ENCODE measurements around the gene ADAM19.
"Not testable (repeated sequence)": the region's sequence is repeated elsewhere in the genome, so short reads cannot be mapped to it uniquely, and the experiment has no call there.

ADAM19 gene

DNA sequence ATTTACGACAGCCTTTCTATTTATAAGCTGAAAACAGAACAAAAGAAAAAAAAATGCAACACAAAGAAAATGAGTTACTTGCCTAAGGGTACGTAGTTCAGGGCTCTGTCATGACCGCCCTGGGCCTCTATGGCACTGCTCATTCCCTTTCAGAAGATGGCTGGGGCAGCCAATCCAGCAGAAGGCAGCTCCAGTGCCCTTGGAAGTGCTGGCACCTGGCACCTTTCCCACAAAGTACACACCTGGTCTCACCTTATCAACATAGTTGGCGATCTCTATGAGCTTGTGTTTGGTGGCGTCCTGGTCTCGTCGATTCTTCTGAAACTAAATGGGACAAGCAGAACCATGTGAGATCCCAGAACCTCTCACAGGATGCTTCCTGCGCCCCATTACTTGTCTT lies 62.4 kb downstream of the ADAM19 start:
- DNase-seq: no peak

DNA sequence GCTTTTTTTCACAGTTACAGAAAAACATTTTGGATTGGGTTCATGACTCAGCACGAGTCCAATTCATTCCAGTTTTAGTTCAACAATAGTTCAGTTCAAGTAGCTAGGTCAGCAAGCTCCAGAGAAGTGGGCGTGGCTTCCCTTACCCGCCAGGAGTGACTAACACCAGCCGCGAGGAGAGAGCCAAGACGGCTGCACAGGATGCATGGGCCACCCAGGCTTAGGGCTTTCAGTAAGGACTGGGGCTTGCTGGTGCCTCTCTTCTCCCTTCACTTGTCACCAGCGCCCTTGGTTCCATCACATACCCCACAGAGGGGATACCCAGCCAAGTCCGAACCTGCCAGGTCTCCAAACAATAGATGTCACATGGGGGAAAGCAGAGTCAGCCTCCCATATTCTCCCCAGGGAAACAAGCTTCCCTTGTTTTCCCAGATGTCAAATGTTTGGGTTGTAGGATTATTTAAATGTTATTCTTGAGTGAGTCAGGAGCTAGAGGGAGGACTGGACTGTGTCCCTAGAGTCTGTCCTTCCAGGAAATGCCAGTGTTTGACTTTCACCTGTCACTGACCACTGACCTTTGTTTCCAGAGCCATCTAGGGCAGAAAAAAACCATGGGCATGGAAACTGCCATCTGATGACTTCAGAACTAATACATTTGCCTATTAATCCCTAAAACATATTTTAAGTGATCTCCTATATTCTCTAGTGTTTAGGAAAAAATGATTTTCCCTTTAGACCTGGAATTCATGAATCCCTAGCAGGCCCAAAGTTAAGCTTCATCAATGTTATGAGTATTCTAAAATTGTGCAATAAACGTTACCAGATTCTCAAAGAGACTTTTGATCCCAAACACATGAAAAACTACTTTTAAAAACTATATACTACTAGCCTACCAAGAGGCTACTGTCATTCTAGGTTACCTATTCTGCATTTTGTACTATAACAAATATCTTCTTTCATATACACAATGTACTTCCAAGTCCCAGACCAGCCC lies 63.6 kb downstream of the ADAM19 start:
- peak; percentile 93 for DNase-seq

DNA sequence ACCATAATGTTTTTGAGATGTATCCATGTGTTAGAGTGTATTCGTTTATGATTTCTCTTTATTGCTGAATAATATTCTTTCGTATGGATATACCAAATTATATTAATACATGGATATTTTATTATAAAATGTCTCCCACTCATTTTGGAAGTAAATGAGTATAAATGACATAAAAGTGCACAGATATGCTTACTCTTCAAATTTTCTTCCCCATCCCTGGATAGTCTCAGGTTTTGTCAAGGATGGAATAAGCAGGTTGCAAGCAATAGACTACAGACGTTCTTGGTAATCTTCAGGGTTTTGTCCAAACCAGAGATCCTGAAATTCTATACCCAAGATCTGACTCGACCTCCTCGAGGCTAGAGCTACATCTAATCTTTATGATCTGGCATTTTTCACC lies 64.9 kb downstream of the ADAM19 start:
- no peak for DNase-seq

DNA sequence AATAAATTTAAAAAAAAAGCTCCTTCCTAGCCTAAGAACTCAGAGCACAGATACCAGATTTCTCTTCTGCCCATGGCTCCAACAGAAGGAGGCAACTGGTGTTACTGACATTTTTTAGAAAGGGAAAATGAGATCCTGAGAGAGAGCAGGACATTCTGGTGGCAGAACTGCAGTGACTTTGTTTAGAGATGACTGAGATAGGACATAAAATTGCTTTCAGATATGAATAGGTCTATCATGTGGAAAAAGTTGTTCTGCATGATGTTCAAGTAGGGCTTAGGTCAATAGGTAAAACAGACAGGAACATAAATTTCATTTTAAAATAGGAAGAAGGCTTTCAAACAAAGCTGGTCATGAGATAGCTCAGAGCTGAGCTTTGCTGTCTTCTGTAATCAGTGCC lies 66.0 kb downstream of the ADAM19 start:
- DNase-seq: no peak

DNA sequence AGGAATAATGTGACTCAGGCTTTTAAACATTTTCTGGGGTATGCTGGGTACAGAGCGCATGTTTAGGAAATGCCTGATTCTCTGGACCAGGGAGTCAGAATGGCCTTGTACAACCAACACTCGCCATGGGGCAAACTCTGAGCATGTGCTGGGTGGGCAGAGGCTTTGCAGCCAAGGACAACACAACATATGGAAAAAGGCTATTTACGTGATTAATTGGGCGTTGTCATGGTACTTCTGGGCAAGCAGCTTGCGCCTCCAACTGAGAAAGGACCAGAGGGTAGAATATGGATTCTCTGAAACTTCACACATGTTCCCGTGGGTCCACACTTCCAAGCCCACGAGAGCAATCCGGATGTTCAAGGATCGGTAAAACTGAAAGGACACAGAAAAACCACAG lies 66.5 kb downstream of the ADAM19 start:
- no peak for DNase-seq

DNA sequence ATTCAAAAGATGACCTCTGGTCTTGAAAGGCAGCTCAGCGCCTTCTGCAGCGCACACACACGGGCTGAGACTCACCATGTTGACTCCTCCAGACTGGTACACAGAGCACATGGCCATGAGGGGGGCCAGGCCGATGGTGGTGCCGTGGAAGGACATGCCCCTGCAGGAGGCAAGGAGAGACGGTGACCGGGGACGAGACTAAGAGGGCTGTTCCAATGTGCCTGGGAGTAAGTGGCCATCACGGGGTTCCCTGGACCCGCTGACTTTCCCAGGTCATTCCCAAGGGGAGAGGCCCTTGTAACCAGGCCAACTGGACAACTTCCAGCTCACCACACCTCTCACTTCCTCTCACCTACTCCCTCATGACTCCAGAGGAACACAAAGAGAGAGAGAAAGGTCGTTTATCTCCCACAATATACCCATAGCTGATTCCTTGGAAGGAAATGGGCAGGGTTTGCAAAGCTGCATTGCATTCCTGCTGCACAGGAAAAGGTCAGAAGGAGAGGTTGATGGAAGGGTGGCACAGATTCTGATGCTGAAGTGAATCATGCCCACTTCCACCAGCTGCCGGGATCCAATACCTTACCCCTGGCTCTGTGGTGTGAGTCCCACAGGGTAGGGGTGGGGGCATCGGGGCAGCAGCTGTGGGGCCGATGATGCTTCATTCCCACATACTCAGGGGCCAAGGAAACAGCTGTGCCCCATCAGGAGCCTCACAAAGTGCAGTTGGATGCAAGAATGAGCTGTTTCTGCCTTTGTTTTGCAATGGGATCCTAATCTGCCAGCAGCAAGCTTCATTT lies 68.4 kb downstream of the ADAM19 start:
- no peak for DNase-seq

DNA sequence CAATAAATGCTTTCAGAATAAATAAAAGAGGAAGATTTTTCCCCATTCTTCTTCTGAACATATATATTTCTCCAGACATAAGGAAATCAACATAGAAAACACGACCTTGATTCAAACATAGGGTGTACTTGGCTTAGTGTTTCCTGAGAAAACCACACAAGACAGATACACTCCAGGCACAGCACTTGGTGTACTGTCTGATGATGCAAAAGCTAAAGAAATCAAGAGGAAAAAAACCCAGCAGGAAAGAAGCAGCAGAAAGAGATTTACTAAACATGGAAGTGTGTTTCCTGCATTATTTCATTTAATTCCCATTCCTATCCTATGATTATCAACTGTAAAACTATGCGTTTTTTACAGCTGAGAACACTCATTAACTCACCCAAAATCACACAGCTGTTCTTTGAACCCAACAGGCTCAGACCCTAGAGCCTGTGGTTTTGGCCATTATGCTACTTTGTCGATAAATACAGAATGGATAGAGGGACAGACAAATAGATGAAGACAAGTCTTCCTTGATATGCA lies 69.4 kb downstream of the ADAM19 start:
- no peak for DNase-seq

DNA sequence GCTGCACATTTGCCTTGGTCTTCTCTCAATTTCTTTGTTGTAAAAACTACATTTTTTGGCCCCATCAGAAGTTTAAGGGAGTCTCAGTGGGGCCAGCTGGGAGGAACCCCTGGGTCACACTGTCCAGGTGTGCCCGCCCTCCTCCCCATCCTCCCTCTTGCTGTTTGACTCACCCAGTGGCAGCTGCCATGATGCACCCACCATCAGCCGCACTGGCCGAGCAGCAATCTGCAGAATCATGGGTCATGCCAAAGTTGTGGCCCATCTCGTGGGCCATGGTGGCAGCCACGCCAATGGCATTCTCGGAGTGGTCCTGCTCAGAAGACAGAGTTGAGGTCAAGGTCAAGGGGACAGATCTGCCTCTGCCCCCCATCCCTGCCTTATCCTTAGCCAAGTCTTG lies 70.1 kb downstream of the ADAM19 start:
- DNase-seq: no peak

DNA sequence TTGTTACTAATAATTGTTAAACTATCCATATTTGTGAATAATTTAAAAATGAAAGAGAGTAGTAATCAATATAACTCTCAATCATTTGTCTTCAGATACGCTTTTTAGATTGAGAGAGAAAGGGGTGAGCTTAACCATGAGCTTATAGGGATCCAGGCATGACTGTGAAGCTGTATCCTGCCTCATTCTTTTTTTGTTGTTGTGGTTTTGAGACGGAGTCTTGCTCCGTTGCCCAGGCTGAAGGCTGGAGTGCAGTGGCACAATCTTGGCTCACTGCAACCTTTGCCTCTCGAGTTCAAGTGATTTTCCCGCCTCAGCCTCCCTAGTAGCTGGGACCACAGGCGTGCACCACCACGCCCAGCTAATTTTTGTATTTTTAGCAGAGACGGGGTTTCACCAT lies 71.5 kb downstream of the ADAM19 start:
- DNase-seq: no peak

DNA sequence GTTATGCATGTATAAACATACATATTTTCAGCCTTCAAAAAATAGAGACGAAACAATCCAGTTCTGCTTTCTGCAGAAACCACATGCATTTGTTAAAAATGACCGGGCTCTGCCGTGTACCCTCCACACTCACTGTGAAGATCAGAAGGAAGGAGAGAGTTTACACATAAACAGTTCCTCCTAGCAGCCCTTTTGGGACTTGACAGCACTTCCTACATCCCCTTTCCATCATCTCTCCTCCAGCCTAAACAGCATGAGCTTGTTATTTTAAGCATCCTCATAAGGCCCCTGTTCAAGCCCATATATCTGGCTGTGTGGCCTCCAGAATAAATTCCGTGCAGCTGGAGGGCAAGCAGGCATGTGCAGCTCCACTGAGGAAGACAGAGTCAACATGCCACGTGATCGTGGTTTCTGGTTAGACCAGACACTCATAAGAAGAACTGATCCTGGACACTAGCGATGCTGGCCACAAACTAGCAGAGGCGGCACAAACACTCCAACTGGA lies 73.4 kb downstream of the ADAM19 start:
- no peak for DNase-seq

DNA sequence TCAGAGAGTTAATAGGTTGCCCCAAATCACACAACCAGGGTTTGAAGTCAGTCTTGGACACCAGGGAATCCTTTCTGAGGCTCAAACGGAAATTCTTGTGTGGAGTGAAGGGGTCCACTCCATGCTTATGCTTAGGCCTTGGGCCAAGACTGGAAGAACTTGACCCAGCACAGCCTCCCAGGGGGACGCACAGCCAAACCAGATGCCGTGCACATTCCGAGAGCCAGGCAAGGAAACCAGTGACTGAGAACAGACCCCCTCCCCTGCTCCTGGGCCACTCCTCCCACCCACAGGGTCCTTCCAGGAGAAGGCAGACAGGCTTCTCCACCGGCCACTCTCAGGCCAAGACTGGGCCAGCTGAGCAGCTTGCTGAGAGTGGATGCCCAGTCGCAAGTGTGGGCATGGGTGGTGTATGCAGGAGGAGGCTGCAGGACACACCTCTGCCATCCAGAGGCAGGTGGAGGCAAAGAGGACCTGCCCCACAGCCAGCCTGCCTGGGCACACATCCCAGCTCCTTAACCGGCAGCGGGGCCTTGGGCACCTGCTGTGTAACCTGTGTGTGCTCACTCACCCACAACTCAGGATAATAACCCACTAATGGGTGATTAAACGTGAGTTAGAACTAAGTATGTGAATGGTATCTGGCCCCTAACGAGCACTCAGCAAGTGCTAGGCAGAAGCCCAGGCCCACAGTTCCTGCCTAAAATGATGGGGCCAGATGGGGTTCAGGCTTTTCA lies 77.5 kb downstream of the ADAM19 start:
- no peak for DNase-seq

DNA sequence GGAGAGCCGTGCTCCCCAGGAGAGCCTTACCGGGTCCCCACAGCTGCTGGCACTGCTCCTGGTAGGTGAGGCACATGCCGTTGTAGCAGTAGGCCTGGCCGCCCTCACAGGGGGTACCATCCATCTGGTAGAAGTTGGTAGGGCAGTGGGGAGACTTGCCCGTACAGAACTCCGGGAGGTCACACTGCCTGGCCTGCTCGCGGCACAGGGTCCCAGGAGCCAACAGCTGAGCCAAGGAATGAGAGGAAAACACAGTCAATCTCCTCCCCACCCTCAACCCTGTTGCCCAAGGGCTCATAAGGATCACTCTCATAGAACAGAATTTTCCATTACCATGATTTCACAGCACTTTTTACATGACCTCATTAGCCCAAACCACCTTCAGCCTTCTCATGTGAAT lies 78.7 kb downstream of the ADAM19 start:
- DNase-seq: no peak

DNA sequence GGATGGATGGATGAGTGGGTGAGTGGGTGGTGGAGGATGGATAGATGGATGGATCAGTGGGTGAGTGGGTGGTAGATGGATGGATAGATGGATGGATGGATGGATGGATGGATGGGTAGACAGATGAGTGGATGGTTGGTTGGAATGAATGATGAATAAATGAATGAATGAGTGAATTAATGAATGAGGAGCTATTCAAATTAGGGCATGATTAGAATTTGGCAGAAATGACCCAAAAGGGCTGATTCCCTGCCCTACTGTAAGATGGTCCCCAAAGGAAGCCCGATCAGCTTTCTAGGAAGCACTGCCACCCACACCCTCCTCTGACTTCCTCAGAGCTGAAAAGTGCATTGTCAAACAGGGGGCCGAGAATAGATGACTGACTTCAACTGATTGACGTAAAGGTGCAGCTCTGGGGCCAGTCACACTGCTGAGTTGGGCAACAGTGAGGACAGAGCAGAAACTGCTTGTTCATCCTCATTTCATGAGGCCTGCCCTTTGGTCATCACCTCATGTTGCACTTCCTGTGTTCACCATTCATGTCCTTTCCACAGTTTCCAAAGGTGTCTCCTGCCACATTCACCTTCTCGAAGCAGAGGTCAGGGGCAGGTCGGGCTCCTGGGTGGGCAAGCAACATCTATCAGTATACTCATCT lies 81.3 kb downstream of the ADAM19 start:
- DNase-seq: no peak

DNA sequence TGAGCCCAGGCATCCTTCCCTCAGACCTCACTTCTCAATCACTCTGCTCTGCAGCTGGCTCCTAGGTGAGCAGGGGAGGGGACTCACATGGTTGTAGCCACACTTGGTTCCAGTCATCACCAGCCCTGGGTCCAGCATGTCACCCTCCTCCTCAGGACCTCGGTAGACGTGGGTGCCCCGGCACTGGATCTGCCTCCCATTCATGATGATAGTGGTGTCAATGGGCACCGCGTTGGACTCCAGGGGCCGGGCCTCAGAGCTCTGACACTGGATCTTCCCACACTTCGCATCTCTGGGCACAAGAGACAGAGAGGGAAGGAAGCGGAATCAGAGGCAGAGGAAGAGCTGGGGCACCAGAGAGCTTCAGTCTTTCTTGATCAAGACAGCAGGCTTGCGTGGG lies 82.7 kb downstream of the ADAM19 start:
- DNase-seq: no peak

DNA sequence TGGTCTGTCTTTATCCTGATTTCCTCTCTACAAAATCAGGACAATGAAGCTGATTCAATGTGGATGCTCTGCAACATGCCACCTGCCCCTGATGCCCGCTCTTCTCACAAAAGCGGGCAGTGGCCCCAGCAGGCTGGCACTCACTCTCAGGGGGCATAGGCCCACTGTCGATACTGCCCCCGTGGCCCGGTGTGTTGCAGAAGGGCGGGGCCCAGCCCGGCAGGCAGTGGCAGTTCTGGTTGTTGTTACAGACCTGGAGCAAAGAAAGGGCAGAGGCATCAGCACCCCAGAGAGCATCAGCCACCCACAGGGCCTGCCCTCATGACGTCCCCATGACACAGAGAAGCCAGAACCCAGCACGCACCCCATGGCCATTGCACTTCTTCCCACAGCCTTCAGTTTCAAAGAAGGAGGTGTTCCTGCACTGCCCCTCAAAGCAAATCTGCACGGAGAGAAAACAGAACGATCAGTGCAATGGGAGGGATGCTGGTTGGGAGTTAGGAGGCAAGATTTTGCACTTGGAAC lies 84.0 kb downstream of the ADAM19 start:
- no peak for DNase-seq

DNA sequence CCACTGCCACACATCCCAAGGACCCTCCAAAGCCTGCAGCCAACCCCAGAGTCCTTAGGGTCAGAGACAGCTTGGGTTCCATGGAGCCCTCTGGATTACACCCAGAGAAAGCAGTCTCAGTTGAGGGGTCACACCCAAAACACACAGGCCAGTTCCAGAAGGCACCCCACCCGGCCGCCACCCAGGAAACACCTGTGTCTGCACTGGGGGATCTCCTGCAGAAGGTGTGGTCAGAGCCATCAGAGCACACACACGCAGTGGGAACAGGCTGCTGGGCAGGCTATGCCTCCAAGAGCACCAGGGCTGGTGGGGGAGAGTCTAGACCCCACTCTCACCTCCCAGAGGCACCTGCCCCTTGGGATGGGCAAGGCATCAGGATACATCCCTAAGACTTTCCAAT lies 88.2 kb downstream of the ADAM19 start:
- DNase-seq: no peak

DNA sequence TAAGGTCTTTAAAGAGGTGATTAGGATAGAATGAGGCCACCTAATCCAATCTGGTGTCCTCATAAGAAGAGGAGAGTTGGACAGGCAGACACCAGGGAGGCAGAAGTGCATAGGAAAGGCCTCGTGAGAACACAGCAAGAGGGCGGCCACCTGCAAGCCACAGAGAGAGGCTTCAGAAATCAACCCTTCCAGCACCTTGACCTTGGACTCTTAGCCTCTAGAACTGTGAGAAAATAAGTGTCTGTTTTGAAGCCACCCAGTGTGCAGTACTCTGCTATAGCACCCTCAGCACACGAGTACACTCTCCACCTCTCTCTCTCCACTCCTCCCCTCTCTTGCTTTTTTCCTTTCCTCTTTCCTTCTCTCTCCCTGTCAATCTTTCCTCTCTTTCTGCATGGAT lies 88.7 kb downstream of the ADAM19 start:
- no peak for DNase-seq

DNA sequence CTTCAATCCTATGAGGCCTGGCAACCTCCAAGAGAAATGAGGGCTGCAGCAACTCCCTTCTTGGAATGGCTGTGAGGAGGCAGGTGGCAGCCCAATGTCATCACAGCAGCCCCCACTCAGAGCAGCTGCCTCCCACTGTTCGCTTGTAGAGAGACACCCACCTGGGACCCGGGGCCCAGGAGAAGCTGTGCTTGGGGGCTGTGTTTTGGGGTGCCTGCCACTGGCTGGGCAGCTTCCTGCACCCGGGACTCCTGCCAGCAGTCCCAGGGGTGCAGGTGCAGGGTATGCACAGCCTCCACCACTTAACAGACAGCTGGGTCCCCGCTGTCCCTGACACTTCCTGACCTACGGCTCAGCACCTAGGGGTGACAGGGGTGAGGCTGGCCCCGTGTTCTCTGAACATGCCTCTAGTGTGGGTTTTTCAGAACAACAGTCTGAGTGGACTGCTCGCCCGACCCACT lies 89.3 kb downstream of the ADAM19 start:
- DNase-seq: no peak

DNA sequence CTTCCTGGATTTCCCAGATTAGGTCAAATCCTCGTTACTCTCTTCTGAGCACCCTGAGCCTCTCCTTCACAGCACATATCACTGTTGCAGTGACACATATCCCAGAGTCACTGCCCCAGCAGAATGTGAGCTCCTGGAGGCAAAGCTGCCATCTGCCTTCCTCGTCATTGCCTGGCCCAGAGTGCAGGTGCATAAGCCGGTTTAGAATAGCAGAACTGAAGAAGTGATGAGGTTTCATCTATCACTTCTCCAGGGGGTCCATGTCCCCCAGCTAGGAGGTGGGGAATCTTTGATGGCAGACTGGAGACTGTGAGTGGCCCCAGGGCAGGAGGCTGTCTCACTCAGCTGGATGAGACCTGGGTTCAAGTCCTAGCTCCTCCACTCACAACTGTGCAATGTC lies 89.8 kb downstream of the ADAM19 start:
- no peak for DNase-seq

DNA sequence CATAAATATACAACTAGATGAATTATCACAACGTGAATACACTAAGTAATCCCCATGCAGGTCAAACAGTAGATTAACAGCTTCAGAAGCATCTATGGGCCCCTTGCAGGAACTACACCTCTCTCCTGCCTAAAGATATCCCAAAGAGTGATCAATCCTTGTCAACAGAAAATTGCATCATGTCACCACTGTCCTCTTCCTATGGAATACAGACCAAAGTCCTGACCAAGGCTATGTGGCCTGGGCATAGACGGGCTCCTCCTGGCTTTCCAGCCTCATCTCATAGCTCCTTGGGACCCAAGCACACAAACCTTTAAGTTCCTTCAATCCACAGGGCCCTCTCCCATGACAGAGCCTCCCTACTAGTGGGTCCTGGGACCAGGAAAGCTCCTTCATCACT lies 90.2 kb downstream of the ADAM19 start:
- DNase-seq: no peak

DNA sequence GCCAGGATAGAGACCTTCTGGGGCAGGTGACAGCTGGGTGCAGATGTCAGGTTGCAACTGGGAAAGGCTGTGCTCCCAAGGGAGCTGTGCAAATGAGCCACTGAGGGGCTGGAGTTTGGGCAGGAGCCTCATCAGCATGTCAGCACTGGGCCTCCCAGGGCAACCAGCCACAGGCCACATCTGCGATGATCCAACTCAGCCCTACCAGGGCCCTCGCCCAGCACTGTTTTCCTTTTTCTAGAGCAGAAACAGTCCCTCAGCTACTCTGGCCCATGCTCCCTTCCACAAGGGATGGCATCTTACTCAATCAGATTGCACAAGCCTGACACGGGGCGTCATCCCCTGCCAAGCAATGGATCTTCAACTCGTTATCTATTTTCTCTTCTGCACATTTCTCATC lies 90.8 kb downstream of the ADAM19 start:
- no peak for DNase-seq

DNA sequence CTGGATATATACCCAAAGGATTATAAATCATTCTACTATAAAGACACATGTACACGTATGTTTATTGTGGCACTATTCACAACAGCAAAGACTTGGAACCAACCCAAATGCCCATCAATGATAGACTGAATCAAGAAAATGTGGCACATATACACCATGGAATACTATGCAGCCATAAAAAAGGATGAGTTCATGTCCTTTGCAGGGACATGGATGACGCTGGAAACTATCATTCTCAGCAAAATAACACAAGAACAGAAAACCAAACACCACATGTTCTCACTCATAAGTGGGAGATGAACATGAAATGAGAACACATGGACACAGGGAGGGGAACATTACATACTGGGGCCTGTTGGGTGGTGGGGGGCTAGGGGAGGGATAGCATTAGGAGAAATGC lies 92.9 kb downstream of the ADAM19 start:
- not testable (repeated sequence) for DNase-seq

All from amniotic stem cell (primary cell).